Loucy (cell line): ENCODE measurements around the gene SBK2.

Source experiments
- EZH2phosphoT487 ChIP-seq: fragments of 200-600 bp; IDR thresholded peaks from 2 replicates; pipeline ENCODE4 v1.6.1; 2018; ENCODE audit warnings: antibody characterized with exemption, mild to moderate bottlenecking, moderate library complexity, borderline replicate concordance
- TF ChIP-seq, protein P1 (sequence below): fragments of 200-600 bp; sonication (generic); conservative IDR thresholded peaks from 2 replicates; pipeline ENCODE4 v1.5.1; 2014; ENCODE audit warnings: mild to moderate bottlenecking, antibody characterized with exemption, low read length

DNA sequence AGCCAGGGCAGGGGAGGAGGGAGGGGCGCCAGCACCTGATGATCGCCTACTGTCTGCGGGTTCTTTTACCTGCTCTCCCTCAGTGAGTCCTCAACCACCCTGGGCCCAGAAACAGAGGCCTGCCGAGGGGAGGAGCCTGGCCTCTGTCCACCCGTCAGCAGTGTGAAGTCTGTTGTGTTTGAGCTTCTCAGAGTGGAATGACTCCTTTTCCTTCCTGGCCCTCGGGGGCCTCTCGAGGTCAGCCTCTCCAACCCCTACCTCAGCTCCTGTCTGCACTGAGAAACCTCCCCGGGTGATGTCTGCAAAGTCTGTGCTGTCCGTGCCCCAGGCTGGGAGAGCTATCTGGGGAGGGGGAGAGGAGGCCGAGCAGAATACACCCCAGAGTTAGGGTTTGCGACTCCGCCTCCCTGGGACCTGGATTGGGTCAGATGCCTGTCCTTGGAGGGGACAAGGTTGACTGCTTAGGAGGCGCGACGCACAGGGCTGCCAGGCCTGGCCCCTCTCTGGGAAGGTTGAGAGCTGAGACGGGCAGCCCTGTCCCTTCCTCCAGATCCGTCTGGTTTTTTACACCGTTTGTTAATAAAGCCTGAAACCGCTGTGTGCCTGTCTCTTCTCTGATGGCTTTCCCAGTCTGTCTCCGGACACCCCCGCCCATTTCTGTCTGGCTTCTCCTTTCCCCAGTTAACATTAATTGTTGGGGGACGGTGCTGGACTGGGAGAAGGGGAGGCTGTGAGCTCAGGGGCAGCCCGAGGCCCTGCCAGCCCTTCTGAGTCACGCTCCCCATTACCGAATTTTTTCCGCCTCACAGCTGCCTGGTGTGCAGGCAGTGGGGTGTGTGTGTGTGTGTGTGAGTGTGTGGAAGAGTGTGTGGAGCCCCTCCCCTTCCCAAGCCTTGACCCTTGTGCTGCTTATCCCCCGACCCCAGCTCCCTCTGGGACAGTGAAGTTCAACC lies 49.7 kb downstream of the SBK2 start:
- TF ChIP-seq, protein P1, sequence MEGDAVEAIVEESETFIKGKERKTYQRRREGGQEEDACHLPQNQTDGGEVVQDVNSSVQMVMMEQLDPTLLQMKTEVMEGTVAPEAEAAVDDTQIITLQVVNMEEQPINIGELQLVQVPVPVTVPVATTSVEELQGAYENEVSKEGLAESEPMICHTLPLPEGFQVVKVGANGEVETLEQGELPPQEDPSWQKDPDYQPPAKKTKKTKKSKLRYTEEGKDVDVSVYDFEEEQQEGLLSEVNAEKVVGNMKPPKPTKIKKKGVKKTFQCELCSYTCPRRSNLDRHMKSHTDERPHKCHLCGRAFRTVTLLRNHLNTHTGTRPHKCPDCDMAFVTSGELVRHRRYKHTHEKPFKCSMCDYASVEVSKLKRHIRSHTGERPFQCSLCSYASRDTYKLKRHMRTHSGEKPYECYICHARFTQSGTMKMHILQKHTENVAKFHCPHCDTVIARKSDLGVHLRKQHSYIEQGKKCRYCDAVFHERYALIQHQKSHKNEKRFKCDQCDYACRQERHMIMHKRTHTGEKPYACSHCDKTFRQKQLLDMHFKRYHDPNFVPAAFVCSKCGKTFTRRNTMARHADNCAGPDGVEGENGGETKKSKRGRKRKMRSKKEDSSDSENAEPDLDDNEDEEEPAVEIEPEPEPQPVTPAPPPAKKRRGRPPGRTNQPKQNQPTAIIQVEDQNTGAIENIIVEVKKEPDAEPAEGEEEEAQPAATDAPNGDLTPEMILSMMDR, result no peak
- no peak for TF ChIP-seq EZH2phosphoT487
